HG03064 (cell line): ENCODE data around the gene SLC22A4.

Experiments used
- ATAC-seq: cut with Tn5 transposase; IDR thresholded peaks from one replicate; pipeline ENCODE4 v1.9.1; 2021; ENCODE audit warnings: low read depth; ENCODE audit not compliant: unreplicated experiment

SLC22A4 gene

GRCh38 chr5:132293992-132294727 is at the start of gene SLC22A4:
Gene SLC22A4, plus strand, starts transcription at chr5:132294394. Its CDS starts 223 bp downstream, at chr5:132294617.
- ATAC-seq = peak; percentile 58

GRCh38 chr5:132245593-132245992 is 48.6 kb upstream of the SLC22A4 start:
- ATAC-seq = no peak

GRCh38 chr5:132246806-132247205 is 47.4 kb upstream of the SLC22A4 start:
- no peak for ATAC-seq

DNA sequence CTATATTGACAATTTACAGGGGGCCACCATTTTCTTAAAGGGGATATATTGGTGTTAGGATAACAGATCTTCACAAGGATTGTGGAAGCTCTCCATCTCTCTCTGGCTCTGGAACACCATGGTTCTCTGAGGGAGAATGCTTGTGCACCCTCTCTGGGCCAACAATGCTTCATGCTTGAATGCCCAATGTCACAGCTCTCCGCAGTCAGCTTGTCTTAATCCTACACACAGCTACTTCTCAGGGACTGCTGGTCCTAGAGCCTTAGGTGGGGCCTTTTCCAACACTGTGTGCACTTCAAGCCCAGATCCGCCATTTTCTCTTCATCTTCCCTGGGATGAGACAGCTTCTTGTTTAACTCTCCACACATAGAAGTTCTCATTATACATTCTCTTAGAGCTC is 43.6 kb upstream of the SLC22A4 start:
- no peak for ATAC-seq

- ATAC-seq = no peak
Observed at GRCh38 chr5:132251220-132251725, 42.9 kb upstream of the SLC22A4 start.

DNA sequence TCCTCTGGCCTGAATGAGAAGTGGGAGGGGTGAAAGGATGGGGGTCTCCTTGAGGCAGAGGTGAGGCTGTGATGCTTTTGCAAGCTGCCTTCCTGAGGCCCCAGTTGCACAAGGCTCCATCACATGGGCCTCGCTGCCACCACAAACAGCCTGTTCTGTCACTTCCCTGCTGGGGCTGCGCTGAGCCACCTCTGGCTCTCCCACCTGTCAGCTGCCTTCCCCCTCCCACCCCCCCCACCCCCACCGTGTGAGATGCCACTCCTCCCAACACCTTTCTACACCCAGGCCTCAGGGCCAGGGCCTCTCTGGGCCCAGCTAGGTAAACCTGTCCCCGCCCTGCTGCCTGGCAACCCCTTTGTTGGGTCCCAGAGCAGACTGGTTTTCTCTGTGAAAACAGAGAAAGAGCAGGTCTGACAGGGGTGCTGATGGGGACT is 41.2 kb upstream of the SLC22A4 start:
- ATAC-seq = no peak

DNA sequence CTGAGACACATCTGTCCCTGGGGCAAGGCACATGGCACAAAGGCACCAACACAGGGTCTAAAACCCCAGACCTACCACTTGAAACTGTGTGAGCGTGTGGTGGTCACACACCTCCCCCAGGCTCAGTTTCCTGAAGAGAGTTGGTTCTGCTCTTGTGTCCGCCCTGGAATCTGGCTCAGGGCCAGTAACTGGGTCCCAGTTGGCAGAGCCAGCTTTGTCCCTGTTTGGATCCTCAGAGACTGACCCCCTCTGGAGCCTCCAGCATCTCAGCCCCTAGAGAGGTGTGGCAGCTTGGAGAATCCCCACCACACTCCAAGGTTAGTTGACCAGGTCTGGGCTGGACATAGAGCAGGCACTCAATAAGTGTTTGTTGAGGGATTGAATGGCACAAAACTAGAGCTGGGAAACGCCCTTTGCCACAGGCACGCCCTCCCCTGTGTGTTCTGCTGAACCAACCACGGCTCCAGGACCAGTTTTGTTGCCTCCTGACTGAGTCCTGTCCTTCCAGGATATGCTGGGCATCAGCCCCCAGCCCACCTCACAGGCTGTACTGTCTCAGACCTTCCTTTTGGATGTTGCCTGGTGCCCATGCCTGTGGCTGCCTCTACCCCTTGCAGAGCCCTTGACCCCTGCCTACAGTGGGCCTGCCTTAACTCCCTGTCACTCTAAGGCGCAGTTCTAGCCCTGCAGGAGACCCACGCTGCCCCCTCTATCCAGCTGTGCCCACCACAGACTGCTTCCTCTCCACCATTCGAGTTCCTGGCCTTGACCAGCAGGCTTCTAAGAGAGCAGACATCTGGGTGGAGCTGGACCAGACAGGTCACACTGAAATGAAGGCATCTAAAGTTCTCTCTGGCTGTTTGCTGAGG is 40.5 kb upstream of the SLC22A4 start:
- ATAC-seq = no peak

GRCh38 chr5:132254321-132254977 is 39.7 kb upstream of the SLC22A4 start:
- ATAC-seq = no peak

GRCh38 chr5:132256086-132256782 is 38.0 kb upstream of the SLC22A4 start:
- ATAC-seq = no peak

DNA sequence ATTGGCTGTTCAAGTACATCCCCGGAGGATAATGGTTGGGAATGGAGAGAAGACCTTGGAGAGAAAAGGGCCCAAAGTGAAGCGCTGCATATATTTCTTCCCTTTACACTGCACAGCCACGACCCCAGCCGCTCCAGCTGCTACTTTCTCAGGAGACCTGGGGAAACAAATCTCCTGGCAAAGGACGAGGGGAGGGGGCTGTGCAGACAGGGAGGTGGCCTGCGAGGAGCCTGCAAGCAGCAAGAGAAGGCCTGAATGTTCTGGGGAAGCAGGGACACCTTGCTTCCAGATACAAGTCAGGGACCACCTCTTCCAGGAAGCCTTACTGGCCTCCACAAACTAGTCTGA is 37.4 kb upstream of the SLC22A4 start:
- no peak for ATAC-seq

DNA sequence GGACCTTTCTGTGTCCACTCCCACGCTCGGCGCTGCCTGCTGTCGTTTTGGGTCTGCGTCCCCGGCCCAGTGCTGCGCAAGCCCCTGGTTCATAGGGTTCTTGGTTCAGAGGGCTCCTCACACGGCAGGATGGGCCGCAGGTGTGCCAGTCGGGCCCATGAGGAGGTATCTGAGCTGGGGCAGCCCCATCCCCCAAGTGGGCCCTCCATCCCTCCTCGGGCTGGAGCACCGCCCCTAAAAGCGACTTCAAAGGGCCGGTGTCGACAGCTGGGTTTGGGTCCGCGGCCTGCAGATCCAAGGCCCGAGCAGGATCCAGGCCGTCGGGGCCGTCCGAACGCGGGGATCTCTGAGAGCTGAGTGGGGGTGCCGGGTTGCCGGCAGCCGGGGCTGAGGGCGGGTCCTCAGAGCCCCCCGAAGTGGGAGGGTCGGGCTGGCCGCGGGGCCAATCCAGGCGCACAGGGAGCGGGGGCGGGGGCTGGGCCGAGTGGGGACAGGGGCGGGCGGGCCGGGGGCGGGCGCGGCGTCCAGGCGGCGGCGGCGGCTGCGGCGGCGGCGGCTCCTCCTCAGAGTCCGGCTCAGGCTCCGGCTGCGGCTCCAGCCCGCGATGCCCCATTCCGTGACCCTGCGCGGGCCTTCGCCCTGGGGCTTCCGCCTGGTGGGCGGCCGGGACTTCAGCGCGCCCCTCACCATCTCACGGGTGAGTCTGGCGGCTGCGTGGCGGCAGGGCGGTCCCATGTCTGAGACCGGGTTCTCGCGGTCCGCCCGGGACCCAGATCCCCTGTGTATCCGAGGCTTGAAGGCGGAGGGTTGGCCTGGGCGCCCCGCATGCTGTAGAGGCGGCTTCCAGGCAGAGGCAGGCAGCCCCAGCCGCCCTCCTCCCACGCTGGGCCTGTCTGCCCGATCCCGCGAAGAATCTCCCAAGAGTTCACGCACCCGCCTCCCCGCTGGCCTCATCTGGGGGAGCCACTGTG is 36.8 kb upstream of the SLC22A4 start, which contains the start of gene PDLIM4:
TSS of gene PDLIM4 (plus strand) at position 566 of the 971 bp plus-strand sequence. CDS start at position 605, 39 bp downstream.
- ATAC-seq = no peak

DNA sequence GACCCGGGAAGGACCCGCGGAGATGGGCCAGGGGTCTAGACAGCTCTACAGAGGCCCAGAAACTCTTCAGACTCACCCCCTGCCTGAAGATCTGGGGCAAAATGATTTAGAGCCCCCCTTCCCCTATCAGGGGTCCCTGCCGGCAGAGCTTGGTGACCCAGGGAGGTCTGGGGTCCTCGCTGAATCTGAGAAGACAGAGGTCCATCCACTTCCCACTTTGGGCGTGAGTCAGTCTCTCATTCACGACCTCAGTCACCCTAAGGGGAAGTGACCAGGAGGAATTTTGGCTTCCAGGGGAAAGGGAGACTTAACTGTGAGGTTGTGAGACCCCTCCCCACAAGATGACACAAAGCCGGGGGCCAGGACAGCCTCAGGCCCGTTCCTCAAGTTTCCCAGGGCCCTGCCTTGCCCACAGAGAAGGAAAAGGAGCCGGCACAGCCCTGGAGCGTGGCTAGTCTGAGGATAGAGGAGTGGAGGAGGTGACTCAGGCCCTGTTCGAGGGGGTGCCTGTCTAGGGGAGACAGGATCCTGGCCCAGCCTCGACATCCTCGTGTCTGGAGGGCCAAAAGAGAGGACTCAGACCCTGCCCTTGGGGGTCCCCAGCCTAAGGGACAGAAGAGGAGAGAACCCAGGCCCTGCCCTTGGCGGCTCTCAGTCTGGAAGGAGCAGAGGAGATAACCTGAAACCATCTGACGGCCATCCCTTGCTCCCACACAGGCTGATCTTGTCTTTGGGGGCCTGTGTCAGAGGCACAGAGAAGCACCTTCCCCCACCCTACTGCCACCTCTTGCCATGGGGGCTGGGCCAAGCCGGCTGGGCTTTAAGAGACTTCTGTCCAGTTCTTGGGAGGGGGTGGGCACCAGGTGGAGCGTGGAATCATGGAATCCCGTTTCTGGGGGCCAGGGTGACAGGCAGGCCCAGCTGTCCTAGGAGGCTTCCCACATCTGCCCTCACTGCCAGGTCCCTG is 35.8 kb upstream of the SLC22A4 start:
- ATAC-seq = no peak

GRCh38 chr5:132259069-132259851 is 34.9 kb upstream of the SLC22A4 start:
- ATAC-seq = no peak

- ATAC-seq = no peak
Observed at GRCh38 chr5:132260051-132260450, 34.1 kb upstream of the SLC22A4 start.

DNA sequence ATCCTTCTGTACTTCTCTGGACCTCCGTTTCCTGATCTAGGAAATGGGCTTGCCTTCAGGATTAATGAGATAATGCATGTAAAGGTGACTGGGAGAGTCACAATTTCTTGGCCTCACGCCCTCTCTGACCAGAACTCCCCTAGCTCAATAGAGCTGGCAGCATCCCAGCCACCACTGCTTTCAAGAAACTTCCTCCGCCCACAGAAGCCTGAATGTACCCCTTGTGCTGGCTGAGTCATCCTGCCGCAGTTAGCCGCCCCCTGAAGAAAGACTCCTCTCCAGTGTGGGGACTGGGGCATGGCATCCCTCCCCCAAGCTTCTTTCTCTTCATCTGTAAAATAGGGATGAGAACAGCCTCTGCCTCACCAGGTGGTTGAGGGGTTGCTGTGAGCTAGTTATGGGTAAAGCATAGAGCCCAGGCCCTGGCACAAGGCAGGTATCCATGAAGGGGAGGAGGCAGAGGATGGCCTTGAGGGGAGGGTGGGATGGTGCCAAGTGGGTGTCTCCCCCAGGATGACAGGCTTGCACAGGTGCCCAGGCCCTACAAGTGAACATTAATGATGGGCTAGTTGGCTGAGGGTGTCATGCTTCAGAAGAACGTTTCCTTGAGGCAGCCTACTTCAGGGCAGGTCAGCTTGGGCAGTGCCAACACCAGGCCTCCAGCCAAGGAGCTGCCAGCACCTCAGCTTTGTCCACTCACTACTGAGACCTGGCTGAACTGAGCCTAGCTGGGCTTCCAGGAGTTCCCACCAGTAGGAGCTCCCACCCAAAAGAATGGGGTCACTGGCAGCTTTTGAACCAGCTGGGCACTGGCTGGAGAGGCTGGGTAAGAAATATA is 33.3 kb upstream of the SLC22A4 start:
- ATAC-seq = peak; percentile 59
